GM06990 (cell line): ENCODE data around the gene TXNDC8.
"Not testable (repeated sequence)": the region's sequence is repeated elsewhere in the genome, so short reads cannot be mapped to it uniquely, and the experiment has no call there.

Source experiments
- DNase-seq: peaks from one replicate; pipeline ENCODE4 v3.0.0-alpha.2; 2011; ENCODE audit not compliant: insufficient read length; ENCODE audit errors: extremely low read depth
- H3K27me3 ChIP-seq: replicated peaks from 2 replicates; pipeline ENCODE4 v1.6.0; 2011; ENCODE audit warnings: low read length; ENCODE audit not compliant: control insufficient read depth, insufficient read depth
- H3K36me3 ChIP-seq: 2 replicates; pipeline ENCODE4 v1.5.1; 2011; ENCODE audit warnings: low read length; ENCODE audit not compliant: control insufficient read depth, insufficient read depth
- H3K4me3 ChIP-seq: replicated peaks from 2 replicates; pipeline ENCODE4 v1.5.1; 2011; ENCODE audit warnings: low read depth, mild to moderate bottlenecking, control low read depth, low read length
- TF ChIP-seq, protein P1 (sequence below): IDR thresholded peaks from 2 replicates; pipeline ENCODE4 v1.5.1; 2011; ENCODE audit warnings: low read length, control low read depth, mild to moderate bottlenecking, inconsistent platforms; ENCODE audit not compliant: insufficient read depth, poor library complexity, severe bottlenecking

TXNDC8 gene

DNA sequence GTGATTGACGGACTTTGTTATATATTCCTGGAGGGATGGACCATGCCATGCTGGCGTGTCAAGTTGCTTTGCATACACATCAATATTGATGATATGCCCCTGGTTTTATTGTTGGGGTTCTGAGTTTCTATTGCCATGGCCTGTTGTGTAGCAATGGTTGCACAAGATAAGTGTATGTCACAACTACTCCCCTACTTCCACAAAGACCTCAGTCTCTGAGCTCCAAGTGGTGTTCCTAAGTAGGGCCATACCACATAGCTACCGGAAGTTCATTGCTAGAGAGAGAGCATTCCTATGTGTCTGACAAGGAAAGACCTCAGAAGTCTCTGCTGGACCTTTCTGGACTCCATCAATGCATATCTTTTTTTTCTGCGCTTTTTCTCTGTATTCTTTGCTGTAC, 19.8 kb downstream of the TXNDC8 start:
- Histone ChIP-seq H3K4me3 (no peak overlapping the region), H3K36me3 (no peaks in the 10 kb centered on the region), H3K27me3 (no peaks in the 10 kb centered on the region)
- DNase-seq: no peak
- TF ChIP-seq, protein P1, sequence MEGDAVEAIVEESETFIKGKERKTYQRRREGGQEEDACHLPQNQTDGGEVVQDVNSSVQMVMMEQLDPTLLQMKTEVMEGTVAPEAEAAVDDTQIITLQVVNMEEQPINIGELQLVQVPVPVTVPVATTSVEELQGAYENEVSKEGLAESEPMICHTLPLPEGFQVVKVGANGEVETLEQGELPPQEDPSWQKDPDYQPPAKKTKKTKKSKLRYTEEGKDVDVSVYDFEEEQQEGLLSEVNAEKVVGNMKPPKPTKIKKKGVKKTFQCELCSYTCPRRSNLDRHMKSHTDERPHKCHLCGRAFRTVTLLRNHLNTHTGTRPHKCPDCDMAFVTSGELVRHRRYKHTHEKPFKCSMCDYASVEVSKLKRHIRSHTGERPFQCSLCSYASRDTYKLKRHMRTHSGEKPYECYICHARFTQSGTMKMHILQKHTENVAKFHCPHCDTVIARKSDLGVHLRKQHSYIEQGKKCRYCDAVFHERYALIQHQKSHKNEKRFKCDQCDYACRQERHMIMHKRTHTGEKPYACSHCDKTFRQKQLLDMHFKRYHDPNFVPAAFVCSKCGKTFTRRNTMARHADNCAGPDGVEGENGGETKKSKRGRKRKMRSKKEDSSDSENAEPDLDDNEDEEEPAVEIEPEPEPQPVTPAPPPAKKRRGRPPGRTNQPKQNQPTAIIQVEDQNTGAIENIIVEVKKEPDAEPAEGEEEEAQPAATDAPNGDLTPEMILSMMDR: no peak

DNA sequence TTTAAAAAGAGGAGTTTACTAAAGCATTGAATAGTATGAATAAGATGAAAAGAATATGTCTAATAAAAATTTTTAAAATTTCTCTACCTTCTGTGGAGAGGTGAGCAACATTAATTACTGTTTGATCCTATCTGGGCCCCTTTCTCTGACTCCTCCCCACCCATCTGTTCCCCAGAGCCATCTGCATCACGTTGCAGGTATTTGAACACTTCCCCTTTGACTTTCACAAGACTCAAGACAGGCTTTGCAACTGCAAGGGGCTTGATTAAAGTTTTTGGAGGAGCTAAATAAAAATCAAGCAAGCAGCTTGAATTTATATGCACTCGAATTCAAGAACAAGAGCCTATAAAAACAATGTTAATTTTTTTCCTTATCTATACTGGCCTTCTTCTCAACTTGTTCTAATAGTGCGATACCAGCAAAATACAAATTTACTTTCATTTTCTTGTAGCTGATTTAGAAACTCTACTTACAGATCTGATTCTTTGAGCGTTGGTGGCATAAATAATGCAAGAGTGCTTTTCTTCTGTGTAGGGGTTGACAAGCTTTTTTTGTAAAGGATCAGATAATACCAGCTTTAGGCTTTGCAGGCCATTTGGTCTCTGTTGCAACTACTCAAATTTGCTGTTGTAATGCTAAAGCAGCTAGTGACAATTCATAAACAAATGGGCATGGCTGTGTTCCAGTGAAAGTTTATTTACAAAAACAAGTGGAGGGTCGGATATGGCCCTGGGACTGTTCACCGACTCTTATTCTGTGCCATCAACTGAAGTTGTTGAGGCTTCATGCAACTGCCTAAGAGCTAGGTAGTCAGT, 21.2 kb downstream of the TXNDC8 start:
- no peaks in the 10 kb centered on the region for H3K36me3 ChIP-seq
- H3K4me3 ChIP-seq: peak overlapping the region; percentile 4
- DNase-seq: peak; percentile 20
- no peaks in the 10 kb centered on the region for H3K27me3 ChIP-seq
- TF ChIP-seq, protein P1: no peak

DNA sequence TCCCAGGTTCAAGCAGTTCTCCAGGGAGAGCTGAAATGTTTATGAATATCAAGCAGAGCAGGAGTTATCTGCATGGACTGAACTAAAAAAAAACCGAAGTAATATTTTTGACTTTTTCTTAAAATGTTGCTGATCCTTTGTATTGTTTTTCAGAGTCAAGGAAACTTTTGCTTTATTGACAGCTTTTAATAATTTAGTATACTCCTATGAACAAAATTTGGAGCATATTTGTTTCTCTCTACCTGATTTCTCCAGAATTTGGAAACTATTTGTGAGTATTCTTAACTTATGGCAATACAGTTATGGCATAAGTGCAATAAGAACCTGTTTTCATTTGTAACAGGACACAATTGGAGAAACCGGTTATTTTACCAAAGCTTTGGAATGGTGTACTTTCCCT, 25.7 kb downstream of the TXNDC8 start:
- H3K4me3 ChIP-seq, DNase-seq, H3K36me3 ChIP-seq, H3K27me3 ChIP-seq: not testable (repeated sequence)

DNA sequence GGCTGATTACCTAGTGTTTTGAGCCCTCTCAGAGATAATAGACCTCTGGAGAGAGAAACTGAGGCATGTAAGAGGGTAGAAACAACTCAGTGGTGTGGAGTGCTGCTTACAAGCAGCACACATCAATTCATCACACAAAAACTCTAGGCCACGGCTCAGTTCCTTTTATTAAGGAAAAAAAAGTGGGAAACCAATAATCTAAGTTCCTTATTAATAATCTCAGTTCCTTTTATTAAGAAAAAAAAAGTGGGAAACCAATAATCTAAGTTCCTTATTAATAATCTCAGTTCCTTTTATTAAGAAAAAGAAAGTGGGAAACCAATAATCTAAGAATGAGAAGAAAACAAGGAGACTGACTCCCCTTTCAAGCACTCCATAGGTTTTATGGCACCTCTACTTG, 28.0 kb downstream of the TXNDC8 start:
- Histone ChIP-seq H3K4me3 (no peak overlapping the region), H3K27me3 (no peaks in the 10 kb centered on the region), H3K36me3 (no peaks in the 10 kb centered on the region)
- no peak for DNase-seq
- TF ChIP-seq, protein P1: no peak

DNA sequence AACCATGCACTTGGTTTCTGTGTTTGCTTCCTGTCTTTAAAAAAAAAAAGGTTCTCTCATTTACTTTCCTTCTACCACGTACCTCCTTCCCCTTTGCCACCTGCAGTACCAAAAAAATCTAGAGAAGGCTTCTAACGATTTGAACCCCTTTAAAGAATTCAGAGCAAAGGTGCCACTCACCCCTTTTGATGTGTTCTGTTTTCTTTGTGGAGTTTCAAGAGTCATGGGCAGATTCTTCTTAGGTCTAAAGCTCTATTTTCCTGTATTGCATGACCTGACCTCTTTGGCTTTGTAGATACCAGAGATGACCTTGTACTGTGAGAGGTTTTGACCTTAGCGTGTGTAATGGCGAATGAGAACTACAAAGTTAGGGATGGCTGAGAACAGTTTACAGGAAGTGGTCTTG, 29.0 kb downstream of the TXNDC8 start:
- TF ChIP-seq, protein P1: no peak
- H3K4me3 ChIP-seq: no peak overlapping the region
- no peaks in the 10 kb centered on the region for H3K27me3 ChIP-seq
- H3K36me3 ChIP-seq: no peaks in the 10 kb centered on the region
- no peak for DNase-seq

DNA sequence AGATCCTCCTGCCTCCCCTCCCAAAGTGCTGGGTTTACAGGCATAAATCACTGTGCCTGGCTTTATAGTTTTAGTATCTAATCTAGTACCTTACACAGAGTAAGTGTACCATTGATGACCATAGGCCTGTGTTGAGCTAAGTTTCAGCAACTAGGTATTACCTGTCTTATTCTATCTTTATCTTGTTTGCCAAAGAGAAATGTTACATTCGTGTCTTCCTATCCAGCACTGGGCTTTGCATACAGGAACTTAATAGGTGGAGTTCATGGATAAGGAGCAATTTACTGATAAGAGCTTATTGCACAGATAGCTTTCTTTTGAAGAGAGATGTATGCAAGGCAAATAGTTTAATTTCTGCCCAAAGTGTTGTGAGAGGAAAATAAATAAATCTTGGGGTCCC, 30.5 kb downstream of the TXNDC8 start:
- H3K36me3 ChIP-seq: no peaks in the 10 kb centered on the region
- TF ChIP-seq, protein P1: no peak
- no peak for DNase-seq
- no peak overlapping the region for H3K4me3 ChIP-seq
- H3K27me3 ChIP-seq: no peaks in the 10 kb centered on the region
